Breast epithelium (tissue), 4 donors: ENCODE results near the gene TMED5. TPM values are rescaled to one million over a fixed set of nuclear protein-coding genes. Genes with fewer than 3 reads are reported as not detected.

Source experiments
- DNase-seq, 2 donors: peaks; one replicate each; pipeline ENCODE4 v3.0.0-alpha.2; 2019; ENCODE audit warnings: low spot score in 2 of 2
- H3K27ac ChIP-seq, 2 donors: fragments of 200-600 bp; sonication (generic) in 1 of 2; one replicate each; pipeline ENCODE4 v1.5.1; 2016 to 2019; ENCODE audit warnings: mild to moderate bottlenecking in 1 of 2
- H3K27me3 ChIP-seq, 2 donors: fragments of 200-600 bp; sonication (generic) in 1 of 2; one replicate each; pipeline versions ENCODE4 v1.5.1 to v1.6.0; 2017 to 2019; ENCODE audit warnings: control low read depth in 1 of 2, mild to moderate bottlenecking in 1 of 2
- H3K36me3 ChIP-seq: fragments of 200-600 bp; one replicate; pipeline ENCODE4 v1.5.1; 2019
- H3K4me1 ChIP-seq, 2 donors: fragments of 200-600 bp; sonication (generic); one replicate each; pipeline ENCODE4 v1.5.1; 2016 to 2019; ENCODE audit warnings: control low read depth in 1 of 2
- H3K4me3 ChIP-seq, 3 donors: fragments of 200-600 bp; sonication (generic); 1 replicate in 2 of 3; 2 replicates in 1 of 3; pipeline ENCODE4 v1.5.1; 2016 to 2019; ENCODE audit warnings: mild to moderate bottlenecking in 3 of 3, moderate library complexity in 2 of 3
- H3K9me3 ChIP-seq, 2 donors: fragments of 200-600 bp; sonication (generic) in 1 of 2; one replicate each; pipeline ENCODE4 v1.5.1; 2016 to 2019; ENCODE audit warnings: control low read depth in 1 of 2
- POLR2A ChIP-seq: fragments of 450-650 bp; IDR thresholded peaks from one replicate; pipeline ENCODE4 v1.6.1; 2016; ENCODE audit warnings: antibody characterized with exemption, mild to moderate bottlenecking, moderate library complexity
- POLR2AphosphoS5 ChIP-seq, 3 donors: sonication (generic); formaldehyde crosslinking; IDR thresholded peaks; one replicate each; pipeline ENCODE4 v1.6.1; 2017; ENCODE audit warnings: antibody characterized with exemption in 3 of 3
- intact Hi-C: fragments of 100-400 bp; cut with DNase I; formaldehyde crosslinking; loops from one replicate; pipeline ENCODE4 v1.15.1; 2023; ENCODE audit warnings: low total_unique reads
- total RNA-seq, 3 donors: library from RNA; depleted of rRNA; stranded (reverse); fragments of >200 nt; gene quantifications; one replicate each; pipeline ENCODE4 v1.1.0, GENCODE V29; 2016
- TF ChIP-seq, protein P1 (sequence below), 3 donors: fragments of 450-650 bp; IDR thresholded peaks; one replicate each; pipeline ENCODE4 v1.5.1; 2016 to 2017; ENCODE audit warnings: antibody characterized with exemption in 3 of 3, mild to moderate bottlenecking in 3 of 3, moderate library complexity in 3 of 3

TMED5 gene
- total RNA-seq, 3 donors from 2014 or later: 89.1 to 98.3 (median 97.0) TPM

DNA sequence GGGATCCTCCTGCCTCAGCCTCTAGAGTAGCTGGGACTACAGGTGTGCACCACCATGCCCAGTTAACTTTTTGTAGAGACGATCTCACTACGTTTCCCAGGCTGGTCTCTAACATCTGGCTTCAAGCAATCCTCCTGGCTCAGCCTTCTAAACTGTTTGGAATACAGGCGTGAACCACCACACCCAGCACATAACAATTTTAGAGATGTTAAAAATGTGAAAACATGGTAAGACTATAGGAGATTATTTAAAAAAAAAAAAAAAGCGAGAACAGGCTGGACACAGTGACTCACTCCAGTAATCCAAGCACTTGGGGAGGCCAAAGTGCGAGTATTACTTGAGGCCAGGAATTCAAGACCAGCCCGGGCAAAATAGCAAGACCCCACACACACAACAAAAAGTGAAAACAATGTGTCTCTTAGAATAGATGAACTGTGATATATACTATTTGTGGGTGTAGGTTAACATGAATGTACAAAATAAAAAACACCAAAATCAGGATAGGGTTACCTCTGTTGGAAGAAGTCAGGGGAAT lies 19.9 kb upstream of the TMED5 start:
- intact Hi-C loops: no loop called here
- Histone ChIP-seq H3K27ac (no peak overlapping the region), H3K36me3 (no peaks in the 10 kb centered on the region), H3K9me3 (no peaks in the 10 kb centered on the region), H3K4me1 (no peaks in the 10 kb centered on the region), H3K27me3 (no peaks in the 10 kb centered on the region), H3K4me3 (no peak overlapping the region)
- TF ChIP-seq POLR2A (no peak), POLR2AphosphoS5 (IDR thresholded peaks at IDR 0.05) (no peak)
- TF ChIP-seq, protein P1, sequence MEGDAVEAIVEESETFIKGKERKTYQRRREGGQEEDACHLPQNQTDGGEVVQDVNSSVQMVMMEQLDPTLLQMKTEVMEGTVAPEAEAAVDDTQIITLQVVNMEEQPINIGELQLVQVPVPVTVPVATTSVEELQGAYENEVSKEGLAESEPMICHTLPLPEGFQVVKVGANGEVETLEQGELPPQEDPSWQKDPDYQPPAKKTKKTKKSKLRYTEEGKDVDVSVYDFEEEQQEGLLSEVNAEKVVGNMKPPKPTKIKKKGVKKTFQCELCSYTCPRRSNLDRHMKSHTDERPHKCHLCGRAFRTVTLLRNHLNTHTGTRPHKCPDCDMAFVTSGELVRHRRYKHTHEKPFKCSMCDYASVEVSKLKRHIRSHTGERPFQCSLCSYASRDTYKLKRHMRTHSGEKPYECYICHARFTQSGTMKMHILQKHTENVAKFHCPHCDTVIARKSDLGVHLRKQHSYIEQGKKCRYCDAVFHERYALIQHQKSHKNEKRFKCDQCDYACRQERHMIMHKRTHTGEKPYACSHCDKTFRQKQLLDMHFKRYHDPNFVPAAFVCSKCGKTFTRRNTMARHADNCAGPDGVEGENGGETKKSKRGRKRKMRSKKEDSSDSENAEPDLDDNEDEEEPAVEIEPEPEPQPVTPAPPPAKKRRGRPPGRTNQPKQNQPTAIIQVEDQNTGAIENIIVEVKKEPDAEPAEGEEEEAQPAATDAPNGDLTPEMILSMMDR (IDR thresholded peaks at IDR 0.05): no peak
- no peak for DNase-seq

DNA sequence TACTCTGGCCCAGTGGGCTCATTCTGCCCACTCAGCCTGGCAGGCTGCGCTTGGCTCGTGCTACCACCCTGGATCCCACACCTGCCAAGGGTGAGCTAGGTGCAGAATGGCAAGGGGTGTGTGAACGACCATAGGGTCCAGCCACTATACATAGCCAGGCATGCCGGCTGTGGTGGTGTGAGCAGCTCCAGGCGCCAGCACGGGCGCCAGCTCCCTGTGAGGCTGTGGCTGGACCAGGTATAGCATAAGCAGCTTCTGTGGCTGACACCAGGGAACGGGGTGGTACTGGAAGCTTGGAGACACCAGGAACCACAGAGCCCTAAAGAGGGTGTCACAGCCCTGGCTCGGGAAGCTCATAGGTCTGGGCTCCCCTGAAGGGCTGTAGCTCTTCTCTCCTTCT lies 18.9 kb upstream of the TMED5 start:
- Histone ChIP-seq H3K36me3 (no peaks in the 10 kb centered on the region), H3K27me3 (no peaks in the 10 kb centered on the region), H3K4me1 (no peaks in the 10 kb centered on the region), H3K9me3 (no peaks in the 10 kb centered on the region), H3K4me3 (no peak overlapping the region), H3K27ac (no peak overlapping the region)
- TF ChIP-seq, protein P1 (IDR thresholded peaks at IDR 0.05): no peak
- no peak for TF ChIP-seq POLR2A
- no peak for TF ChIP-seq POLR2AphosphoS5 (IDR thresholded peaks at IDR 0.05)
- DNase-seq: no peak
- intact Hi-C loops: no loop called here

DNA sequence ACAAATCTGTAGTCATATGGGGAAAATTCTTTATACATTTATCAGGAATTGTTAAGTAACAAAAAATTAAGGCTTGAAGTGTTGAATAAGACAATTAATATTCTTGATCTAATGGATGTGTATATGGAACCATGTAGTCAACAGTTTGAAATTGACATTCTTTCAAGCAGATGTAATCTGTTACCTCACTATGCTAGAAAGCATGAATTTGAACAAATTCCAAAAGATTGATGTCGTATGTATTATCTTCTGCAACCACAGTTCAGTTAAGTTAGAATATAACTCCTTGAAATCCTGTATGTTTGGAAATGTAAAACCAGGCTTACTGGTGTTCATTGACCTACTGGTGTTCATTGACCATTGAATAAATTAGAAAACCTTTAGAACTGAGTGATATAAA lies 16.4 kb upstream of the TMED5 start:
- Histone ChIP-seq H3K9me3 (no peaks in the 10 kb centered on the region), H3K36me3 (no peaks in the 10 kb centered on the region), H3K4me3 (no peak overlapping the region), H3K27me3 (no peaks in the 10 kb centered on the region), H3K4me1 (no peaks in the 10 kb centered on the region), H3K27ac (no peak overlapping the region)
- TF ChIP-seq POLR2AphosphoS5 (IDR thresholded peaks at IDR 0.05) (no peak), POLR2A (no peak)
- TF ChIP-seq, protein P1 (IDR thresholded peaks at IDR 0.05): no peak
- no peak for DNase-seq
- intact Hi-C loops: no loop called here

DNA sequence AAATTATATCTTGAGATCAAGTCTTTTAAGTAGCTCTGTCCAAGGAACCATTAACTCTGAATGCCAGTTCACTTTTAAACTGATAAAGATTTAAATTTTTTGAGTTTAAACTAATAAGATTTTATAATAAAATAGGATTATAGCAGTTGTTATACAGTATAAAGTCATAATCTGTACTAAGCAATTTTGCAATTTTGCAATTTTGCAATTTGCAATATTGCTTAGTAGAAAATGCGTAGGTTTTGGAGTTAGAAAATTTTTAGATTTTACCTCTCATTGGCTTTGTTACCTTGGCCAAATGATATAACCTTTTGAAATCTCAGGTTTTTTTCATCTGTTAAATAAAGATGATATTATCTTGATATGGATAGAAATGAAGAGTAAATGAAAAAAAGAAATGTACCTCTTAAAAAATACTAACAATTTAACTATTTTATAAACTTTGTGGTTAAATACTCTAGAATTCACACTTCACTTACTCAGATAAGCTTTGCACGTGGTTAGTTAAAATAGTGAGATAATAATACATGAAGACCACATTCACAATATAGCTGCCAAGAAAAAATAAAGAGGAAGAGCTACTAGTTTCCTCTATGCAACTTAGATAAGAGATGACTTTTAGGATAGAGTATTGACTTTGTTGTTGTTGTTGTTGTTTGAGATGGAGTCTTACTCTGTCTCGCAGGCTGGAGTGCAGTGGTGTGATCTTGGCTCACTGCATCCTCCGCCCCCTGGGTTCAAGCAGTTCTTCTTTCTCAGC lies 14.2 kb upstream of the TMED5 start:
- Histone ChIP-seq H3K27ac (no peak overlapping the region), H3K36me3 (no peaks in the 10 kb centered on the region), H3K4me3 (no peak overlapping the region), H3K9me3 (no peaks in the 10 kb centered on the region), H3K4me1 (no peaks in the 10 kb centered on the region), H3K27me3 (no peaks in the 10 kb centered on the region)
- TF ChIP-seq POLR2AphosphoS5 (IDR thresholded peaks at IDR 0.05): no peak
- TF ChIP-seq POLR2A: no peak
- TF ChIP-seq, protein P1 (IDR thresholded peaks at IDR 0.05): no peak
- DNase-seq: no peak
- intact Hi-C loops: no loop called here

DNA sequence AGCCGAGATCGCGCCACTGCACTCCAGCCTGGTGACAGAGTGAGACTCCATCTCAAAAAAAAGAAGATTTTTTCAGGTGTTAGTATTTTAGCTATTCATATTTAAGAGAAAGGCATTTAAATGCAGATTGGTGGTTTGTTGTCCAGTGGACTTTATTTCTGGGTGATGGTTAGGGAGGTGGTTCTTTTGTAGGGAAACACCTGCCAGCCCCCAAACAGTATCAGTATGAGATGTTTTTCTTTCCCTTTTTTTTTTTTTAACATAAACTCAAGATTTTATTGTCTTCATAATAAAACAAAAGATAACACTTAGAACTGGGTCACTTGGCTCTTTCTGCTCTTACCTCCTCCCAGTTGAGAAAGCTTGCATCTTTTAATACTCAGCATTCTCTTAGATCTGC lies 10.2 kb upstream of the TMED5 start:
- DNase-seq: no peak

More for the DNA sequence above, 10.2 kb upstream of the TMED5 start:
- TF ChIP-seq POLR2AphosphoS5 (IDR thresholded peaks at IDR 0.05): no peak
- TF ChIP-seq, protein P1 (IDR thresholded peaks at IDR 0.05): no peak
- TF ChIP-seq POLR2A: no peak
- intact Hi-C loops: no loop called here
- no peak overlapping the region for H3K27ac ChIP-seq
- no peaks in the 10 kb centered on the region for H3K9me3 ChIP-seq
- no peaks in the 10 kb centered on the region for H3K4me1 ChIP-seq
- H3K36me3 ChIP-seq: no peaks in the 10 kb centered on the region
- no peaks in the 10 kb centered on the region for H3K27me3 ChIP-seq
- no peak overlapping the region for H3K4me3 ChIP-seq
